HEK293 (cell line): ENCODE results near the gene MOB3C.

Source experiments
- CTCF ChIA-PET: fragments of 350-600 bp; formaldehyde crosslinking; extraction: SDS; loops from one replicate; lab custom pipeline; 2021; ENCODE audit warnings: antibody characterized with exemption; lab: Yijun Ruan, JAX
- POLR2A ChIA-PET: fragments of 300-600 bp; formaldehyde crosslinking; extraction: SDS; loops from one replicate; lab custom pipeline; 2020; ENCODE audit warnings: antibody characterized with exemption, inconsistent platforms; lab: Yijun Ruan, JAX
- H3K27ac ChIP-seq: fragments of 200-500 bp; sonication (Bioruptor generic); 2 replicates; pipeline ENCODE4 v1.5.1; 2014; ENCODE audit warnings: low read depth, low read length, control low read depth, inconsistent platforms; ENCODE audit errors: extremely low read depth
- H3K36me3 ChIP-seq, 2 experiments: fragments of 200-500 bp in 1 of 2; sonication (Bioruptor generic) in 1 of 2; 1 replicate in 1 of 2; 2 replicates in 1 of 2; pipeline ENCODE4 v1.5.1; 2014 to 2017; ENCODE audit warnings: inconsistent platforms in 2 of 2, low read length in 2 of 2; ENCODE audit not compliant: control insufficient read depth in 2 of 2, insufficient read depth in 1 of 2
- H3K4me1 ChIP-seq: fragments of 200-500 bp; sonication (Bioruptor generic); 2 replicates; pipeline ENCODE4 v1.5.1; 2014; ENCODE audit warnings: mild to moderate bottlenecking, low read length, inconsistent platforms; ENCODE audit not compliant: control insufficient read depth, insufficient read depth
- H3K4me3 ChIP-seq: 2 replicates; pipeline ENCODE4 v1.5.1; 2011; ENCODE audit warnings: low read depth, mild to moderate bottlenecking, control low read depth, low read length, moderate library complexity
- H3K9me3 ChIP-seq: fragments of 200-500 bp; sonication (Bioruptor generic); 2 replicates; pipeline ENCODE4 v1.5.1; 2014; ENCODE audit warnings: low read depth, low read length, inconsistent platforms; ENCODE audit not compliant: control insufficient read depth, insufficient read depth
- KLF17 ChIP-seq: fragments of 450-650 bp; formaldehyde crosslinking; IDR thresholded peaks from 2 replicates; pipeline ENCODE4 v1.5.1; 2016; ENCODE audit warnings: missing biosample characterization, missing genetic modification characterization
- PRDM10 ChIP-seq: fragments of 450-650 bp; formaldehyde crosslinking; IDR thresholded peaks from 2 replicates; pipeline ENCODE4 v1.5.1; 2016; ENCODE audit warnings: missing biosample characterization, missing genetic modification characterization
- SCRT2 ChIP-seq: fragments of 450-650 bp; formaldehyde crosslinking; IDR thresholded peaks from 2 replicates; pipeline ENCODE4 v1.5.1; 2016; ENCODE audit warnings: missing biosample characterization, missing genetic modification characterization
- SETDB1 ChIP-seq: IDR thresholded peaks from one replicate; pipeline ENCODE4 v1.6.1; 2017; ENCODE audit warnings: mild to moderate bottlenecking, low read length, moderate library complexity, mixed read lengths; ENCODE audit not compliant: insufficient read length
- ZBTB21 ChIP-seq: fragments of 450-650 bp; formaldehyde crosslinking; IDR thresholded peaks from 2 replicates; pipeline ENCODE4 v1.5.1; 2017; ENCODE audit warnings: missing biosample characterization, missing genetic modification characterization
- ZFP3 ChIP-seq: fragments of 450-650 bp; formaldehyde crosslinking; IDR thresholded peaks from 2 replicates; pipeline ENCODE4 v1.5.1; 2016; ENCODE audit warnings: low read depth, missing biosample characterization, missing genetic modification characterization
- ZNF23 ChIP-seq: fragments of 450-650 bp; formaldehyde crosslinking; IDR thresholded peaks from 2 replicates; pipeline ENCODE4 v1.5.1; 2016; ENCODE audit warnings: missing biosample characterization, missing genetic modification characterization, borderline replicate concordance
- ZNF580 ChIP-seq: fragments of 450-650 bp; formaldehyde crosslinking; IDR thresholded peaks from 2 replicates; pipeline ENCODE4 v1.5.1; 2016; ENCODE audit warnings: missing biosample characterization, missing genetic modification characterization
- ZNF639 ChIP-seq: fragments of 450-650 bp; formaldehyde crosslinking; IDR thresholded peaks from 2 replicates; pipeline ENCODE4 v1.5.1; 2016; ENCODE audit warnings: missing biosample characterization, missing genetic modification characterization
- ZNF660 ChIP-seq: fragments of 450-650 bp; IDR thresholded peaks from 2 replicates; pipeline ENCODE4 v1.5.1; 2018; ENCODE audit warnings: missing biosample characterization, mild to moderate bottlenecking, missing genetic modification characterization
- ZNF843 ChIP-seq: fragments of 450-650 bp; formaldehyde crosslinking; IDR thresholded peaks from 2 replicates; pipeline ENCODE4 v1.5.1; 2016; ENCODE audit warnings: missing biosample characterization, missing genetic modification characterization

MOB3C gene

GRCh38 chr1:46611691-46612221 lies 4.9 kb downstream of the MOB3C start (continued):
- no peak for TF ChIP-seq ZNF639
- TF ChIP-seq ZNF843 (tag by site-specific recombination): no peak
- TF ChIP-seq ZBTB21 (tag by site-specific recombination): 0 out of 2 replicates have a peak, but pooled peaks have one; percentile 23
- no peak for TF ChIP-seq ZNF23 (tag by site-specific recombination)

GRCh38 chr1:46607345-46608130 lies 9.1 kb downstream of the MOB3C start:
- no peak overlapping the region for H3K27ac ChIP-seq
- CTCF ChIA-PET: no interaction called here
- POLR2A ChIA-PET: no interaction called here
- no peak overlapping the region for H3K4me3 ChIP-seq
- H3K9me3 ChIP-seq: no peaks in the 10 kb centered on the region
- peaks cover 2% of the 10 kb centered on the region; the same call in 1 of the 2 replicates for H3K4me1 ChIP-seq
- peaks cover 0 to 9% of the 10 kb centered on the region in 2 experiments; a peak in 1 of 3 replicates for H3K36me3 ChIP-seq
- peak; percentile 71 for TF ChIP-seq PRDM10 (tag by site-specific recombination)
- no peak for TF ChIP-seq ZNF660 (tag by site-specific recombination)
- TF ChIP-seq SETDB1: no peak
- no peak for TF ChIP-seq KLF17
- no peak for TF ChIP-seq ZFP3 (tag by site-specific recombination)

GRCh38 chr1:46606255-46606965 lies 10.2 kb downstream of the MOB3C start:
- TF ChIP-seq SCRT2: 0 out of 2 replicates have a peak, but pooled peaks have one; percentile 37
- TF ChIP-seq ZNF580 (tag by site-specific recombination): no peak
- no peak overlapping the region for H3K4me3 ChIP-seq
- H3K27ac ChIP-seq: no peak overlapping the region
- POLR2A ChIA-PET: interaction anchor here (4.6 kb wide), 1 partner anchor 10 kb away, joined by 77 read pairs; the partner anchor contains the start of gene MOB3C
- CTCF ChIA-PET: interaction anchor here (0.9 kb wide), 1 partner anchor 382 kb away, joined by 3 read pairs; no protein-coding TSS in a partner anchor
- H3K4me1 ChIP-seq: peaks cover 2% of the 10 kb centered on the region; the same call in 1 of the 2 replicates
- no peaks in the 10 kb centered on the region for H3K9me3 ChIP-seq
- H3K36me3 ChIP-seq: peaks cover 0 to 9% of the 10 kb centered on the region in 2 experiments; a peak in 1 of 3 replicates
